WTC11 (cell line): ENCODE data around the gene LRRC9. TPM values are rescaled to one million over a fixed set of nuclear protein-coding genes. Genes with fewer than 3 reads are reported as not detected.

Experiments
- ATAC-seq: fragments of 200-7000 bp; cut with Tn5 transposase; 2 replicates; pipeline ENCODE4 v1.10.0; 2021; ENCODE audit warnings: mild to moderate bottlenecking, moderate library complexity
- CTCF ChIA-PET: fragments of 300-600 bp; sonication (Branson Sonifier 250); formaldehyde crosslinking; loops from one replicate; lab custom pipeline; 2021; ENCODE audit warnings: antibody characterized with exemption; lab: Charles Lee
- POLR2A ChIA-PET: fragments of 350-600 bp; sonication (Branson Sonifier 250); formaldehyde crosslinking; loops from one replicate; lab custom pipeline; 2021; ENCODE audit warnings: antibody characterized with exemption; lab: Charles Lee
- DNase-seq: peaks from one replicate; pipeline ENCODE4 v3.0.0; 2021; ENCODE audit warnings: low spot score
- H3K27ac Mint-ChIP-seq: 2 replicates; pipeline ENCODE4 v1.8.0; 2021; ENCODE audit warnings: mixed read lengths
- H3K27me3 Mint-ChIP-seq: 2 replicates; pipeline ENCODE4 v1.8.0; 2021; ENCODE audit warnings: low read depth, mild to moderate bottlenecking, moderate library complexity, mixed read lengths
- H3K36me3 Mint-ChIP-seq: 2 replicates; pipeline ENCODE4 v1.8.0; 2021; ENCODE audit warnings: mixed read lengths
- H3K4me1 Mint-ChIP-seq: 2 replicates; pipeline ENCODE4 v1.8.0; 2022; ENCODE audit warnings: mixed read lengths
- H3K4me3 Mint-ChIP-seq: 2 replicates; pipeline ENCODE4 v1.8.0; 2021; ENCODE audit warnings: mild to moderate bottlenecking, moderate library complexity, mixed read lengths
- H3K9me3 Mint-ChIP-seq: 2 replicates; pipeline ENCODE4 v1.8.0; 2021; ENCODE audit warnings: mixed read lengths
- AR ChIP-seq: fragments of 250-450 bp; sonication (Bioruptor Pico); IDR thresholded peaks from 2 replicates; pipeline ENCODE4 v1.9.0; 2021; ENCODE audit warnings: mild to moderate bottlenecking
- CTCF ChIP-seq: fragments of 200-600 bp; IDR thresholded peaks from 2 replicates; pipeline ENCODE4 v1.8.0; 2022; ENCODE audit warnings: antibody characterized with exemption
- E2F5 ChIP-seq: sonication (generic); formaldehyde crosslinking; IDR thresholded peaks from 2 replicates; pipeline ENCODE4 v1.8.1; 2022; ENCODE audit warnings: mild to moderate bottlenecking, moderate library complexity, missing genetic modification reagents
- HMGXB4 ChIP-seq: sonication (generic); formaldehyde crosslinking; IDR thresholded peaks from 2 replicates; pipeline ENCODE4 v1.8.1; 2023; ENCODE audit warnings: mild to moderate bottlenecking, moderate library complexity, missing genetic modification reagents
- RORB ChIP-seq: fragments of 250-450 bp; sonication (Bioruptor Pico); IDR thresholded peaks from 2 replicates; pipeline ENCODE4 v1.9.0; 2021; ENCODE audit warnings: mild to moderate bottlenecking
- SP1 ChIP-seq: sonication (generic); formaldehyde crosslinking; conservative IDR thresholded peaks from 2 replicates; pipeline ENCODE4 v1.8.1; 2022; ENCODE audit warnings: missing genetic modification reagents
- USF2 ChIP-seq: sonication (generic); formaldehyde crosslinking; IDR thresholded peaks from 2 replicates; pipeline ENCODE4 v1.8.1; 2023; ENCODE audit warnings: mild to moderate bottlenecking, missing genetic modification reagents, moderate library complexity
- ZBTB43 ChIP-seq: sonication (generic); formaldehyde crosslinking; IDR thresholded peaks from 2 replicates; pipeline ENCODE4 v1.8.1; 2023; ENCODE audit warnings: mild to moderate bottlenecking, missing genetic modification reagents
- ZMAT4 ChIP-seq: fragments of 250-450 bp; sonication (Bioruptor Pico); IDR thresholded peaks from 2 replicates; pipeline ENCODE4 v1.9.0; 2021; ENCODE audit warnings: mild to moderate bottlenecking
- ZNF219 ChIP-seq: sonication (generic); formaldehyde crosslinking; IDR thresholded peaks from 2 replicates; pipeline ENCODE4 v1.8.0; 2023; ENCODE audit warnings: missing genetic modification reagents, mild to moderate bottlenecking, borderline replicate concordance
- ZNF263 ChIP-seq: sonication (generic); formaldehyde crosslinking; IDR thresholded peaks from 2 replicates; pipeline ENCODE4 v1.8.1; 2022; ENCODE audit warnings: low read depth, mild to moderate bottlenecking, moderate library complexity, missing genetic modification reagents
- ZNF317 ChIP-seq: sonication (generic); formaldehyde crosslinking; IDR thresholded peaks from 2 replicates; pipeline ENCODE4 v1.8.1; 2023; ENCODE audit warnings: low read depth, mild to moderate bottlenecking, moderate library complexity, missing genetic modification reagents, borderline replicate concordance
- total RNA-seq: library from RNA; stranded (reverse); gene quantifications from 3 replicates; pipeline ENCODE4 v1.2.3, GENCODE V29; 2021

The LRRC9 gene
- total RNA-seq, 1 experiment from 2014 or later = 0.79 TPM

- peak; percentile 67; the same call in 1 of the 2 replicates for TF ChIP-seq HMGXB4 (CRISPR knock-in tag)
Measured at GRCh38 chr14:59870277-59871165, 49.4 kb upstream of the LRRC9 start, which contains the start of gene RTN1 (continued).

GRCh38 chr14:59871166-59871495, 48.8 kb upstream of the LRRC9 start:
- ChIA-PET POLR2A (interaction anchor here (0.6 kb wide), 1 partner anchor 289 kb away, joined by 7 read pairs; no protein-coding TSS in a partner anchor), CTCF (interaction anchor here (0.9 to 3.0 kb wide), 7 partner anchors 9 to 364 kb away, joined by 3 to 17 read pairs (median 5); partner anchors contain the start of genes CCDC175 and LRRC9)
- Mint-ChIP-seq H3K36me3 (no peaks in the 10 kb centered on the region), H3K27me3 (peaks cover 67% of the 10 kb centered on the region)
- no peak for TF ChIP-seq CTCF
- TF ChIP-seq ZNF317 (CRISPR knock-in tag) = no peak
- TF ChIP-seq USF2 (CRISPR knock-in tag) = no peak
- TF ChIP-seq ZNF219 = no peak
- TF ChIP-seq SP1 (CRISPR knock-in tag) = 0 out of 2 replicates have a peak, but pooled peaks have one; percentile 8
- TF ChIP-seq ZMAT4 = no peak
- TF ChIP-seq, all 79 proteins: peak for 1
- Mint-ChIP-seq H3K27ac (no peak overlapping the region), H3K4me3 (peak overlapping the region; percentile 90), H3K9me3 (no peaks in the 10 kb centered on the region), H3K4me1 (peaks cover 11% of the 10 kb centered on the region)
- no peak for ATAC-seq
- DNase-seq = no peak

- DNase-seq (no peak), ATAC-seq (peak; percentile 67)
- Mint-ChIP-seq H3K9me3 (no peaks in the 10 kb centered on the region), H3K27ac (no peak overlapping the region), H3K4me1 (no peaks in the 10 kb centered on the region), H3K27me3 (peaks cover 3% of the 10 kb centered on the region; the same call in 1 of the 2 replicates), H3K36me3 (no peaks in the 10 kb centered on the region), H3K4me3 (no peak overlapping the region)
- no peak for TF ChIP-seq RORB (CRISPR knock-in tag)
- TF ChIP-seq CTCF = peak; percentile 42
- POLR2A ChIA-PET = no interaction called here
- CTCF ChIA-PET = interaction anchor here (0.6 to 1.5 kb wide), 8 partner anchors 12 to 307 kb away, joined by 3 to 4 read pairs (median 3); partner anchors contain the start of genes CCDC175 and RTN1
Measured at GRCh38 chr14:59882957-59883356, 37.0 kb upstream of the LRRC9 start.

- no peak overlapping the region for H3K4me3 Mint-ChIP-seq
- H3K27ac Mint-ChIP-seq = no peak overlapping the region
- H3K36me3 Mint-ChIP-seq = no peaks in the 10 kb centered on the region
- ChIA-PET POLR2A (no interaction called here), CTCF (interaction anchor here (1.2 kb wide), 1 partner anchor 202 kb away, joined by 3 read pairs; no protein-coding TSS in a partner anchor)
- H3K9me3 Mint-ChIP-seq = no peaks in the 10 kb centered on the region
- no peaks in the 10 kb centered on the region for H3K4me1 Mint-ChIP-seq
- no peak for DNase-seq
- ATAC-seq = no peak
- H3K27me3 Mint-ChIP-seq = peaks cover 3% of the 10 kb centered on the region; the same call in 1 of the 2 replicates
- TF ChIP-seq ZBTB43 (CRISPR knock-in tag) (no peak), AR (CRISPR knock-in tag) (no peak), ZNF263 (no peak), E2F5 (CRISPR knock-in tag) (no peak)
Measured at GRCh38 chr14:59890676-59891075, 29.3 kb upstream of the LRRC9 start.
